HEK293 (cell line): Measurements from ENCODE around the gene LGALSL.

ENCODE experiments used
- CTCF ChIA-PET: fragments of 350-600 bp; formaldehyde crosslinking; extraction: SDS; loops from one replicate; lab custom pipeline; 2021; ENCODE audit warnings: antibody characterized with exemption; lab: Yijun Ruan, JAX
- POLR2A ChIA-PET: fragments of 300-600 bp; formaldehyde crosslinking; extraction: SDS; loops from one replicate; lab custom pipeline; 2020; ENCODE audit warnings: antibody characterized with exemption, inconsistent platforms; lab: Yijun Ruan, JAX
- H3K27ac ChIP-seq: fragments of 200-500 bp; sonication (Bioruptor generic); 2 replicates; pipeline ENCODE4 v1.5.1; 2014; ENCODE audit warnings: low read depth, low read length, control low read depth, inconsistent platforms; ENCODE audit errors: extremely low read depth
- H3K36me3 ChIP-seq, 2 experiments: fragments of 200-500 bp in 1 of 2; sonication (Bioruptor generic) in 1 of 2; 1 replicate in 1 of 2; 2 replicates in 1 of 2; pipeline ENCODE4 v1.5.1; 2014 to 2017; ENCODE audit warnings: inconsistent platforms in 2 of 2, low read length in 2 of 2; ENCODE audit not compliant: control insufficient read depth in 2 of 2, insufficient read depth in 1 of 2
- H3K4me1 ChIP-seq: fragments of 200-500 bp; sonication (Bioruptor generic); 2 replicates; pipeline ENCODE4 v1.5.1; 2014; ENCODE audit warnings: mild to moderate bottlenecking, low read length, inconsistent platforms; ENCODE audit not compliant: control insufficient read depth, insufficient read depth
- H3K4me3 ChIP-seq: 2 replicates; pipeline ENCODE4 v1.5.1; 2011; ENCODE audit warnings: low read depth, mild to moderate bottlenecking, control low read depth, low read length, moderate library complexity
- H3K9me3 ChIP-seq: fragments of 200-500 bp; sonication (Bioruptor generic); 2 replicates; pipeline ENCODE4 v1.5.1; 2014; ENCODE audit warnings: low read depth, low read length, inconsistent platforms; ENCODE audit not compliant: control insufficient read depth, insufficient read depth
- ATF2 ChIP-seq: fragments of 450-650 bp; formaldehyde crosslinking; IDR thresholded peaks from 2 replicates; pipeline ENCODE4 v1.5.1; 2016; ENCODE audit warnings: missing biosample characterization, missing genetic modification characterization, low read depth
- BCL11B ChIP-seq: fragments of 450-650 bp; formaldehyde crosslinking; IDR thresholded peaks from 2 replicates; pipeline ENCODE4 v1.5.1; 2016; ENCODE audit warnings: low read depth, missing biosample characterization, missing genetic modification characterization
- OVOL3 ChIP-seq: fragments of 450-650 bp; formaldehyde crosslinking; IDR thresholded peaks from 2 replicates; pipeline ENCODE4 v1.5.1; 2016; ENCODE audit warnings: missing biosample characterization, missing genetic modification characterization
- SP2 ChIP-seq: fragments of 450-650 bp; formaldehyde crosslinking; IDR thresholded peaks from 2 replicates; pipeline ENCODE4 v1.5.1; 2016; ENCODE audit warnings: missing biosample characterization, missing genetic modification characterization
- TCF7L2 ChIP-seq: IDR thresholded peaks from 2 replicates; pipeline ENCODE4 v1.6.1; 2011; ENCODE audit warnings: low read depth, mild to moderate bottlenecking, inconsistent platforms, low read length, moderate library complexity, borderline replicate concordance
- ZBTB1 ChIP-seq: fragments of 450-650 bp; formaldehyde crosslinking; IDR thresholded peaks from 2 replicates; pipeline ENCODE4 v1.5.1; 2016; ENCODE audit warnings: missing biosample characterization, missing genetic modification characterization
- ZBTB48 ChIP-seq: fragments of 450-650 bp; formaldehyde crosslinking; IDR thresholded peaks from 2 replicates; pipeline ENCODE4 v1.5.1; 2016; ENCODE audit warnings: missing biosample characterization, missing genetic modification characterization
- ZFP3 ChIP-seq: fragments of 450-650 bp; formaldehyde crosslinking; IDR thresholded peaks from 2 replicates; pipeline ENCODE4 v1.5.1; 2016; ENCODE audit warnings: low read depth, missing biosample characterization, missing genetic modification characterization
- ZNF146 ChIP-seq: fragments of 450-650 bp; formaldehyde crosslinking; IDR thresholded peaks from 2 replicates; pipeline ENCODE4 v1.5.1; 2016; ENCODE audit warnings: missing biosample characterization, missing genetic modification characterization
- ZNF155 ChIP-seq: fragments of 450-650 bp; formaldehyde crosslinking; IDR thresholded peaks from 2 replicates; pipeline ENCODE4 v1.5.1; 2016; ENCODE audit warnings: missing biosample characterization, missing genetic modification characterization
- ZNF16 ChIP-seq: fragments of 450-650 bp; formaldehyde crosslinking; IDR thresholded peaks from 2 replicates; pipeline ENCODE4 v1.5.1; 2016; ENCODE audit warnings: low read depth, missing biosample characterization, missing genetic modification characterization
- ZNF2 ChIP-seq: fragments of 450-650 bp; formaldehyde crosslinking; IDR thresholded peaks from 2 replicates; pipeline ENCODE4 v1.5.1; 2016; ENCODE audit warnings: missing biosample characterization, missing genetic modification characterization
- ZNF214 ChIP-seq: fragments of 450-650 bp; formaldehyde crosslinking; IDR thresholded peaks from 2 replicates; pipeline ENCODE4 v1.5.1; 2017; ENCODE audit warnings: missing biosample characterization, mild to moderate bottlenecking, missing genetic modification characterization, borderline replicate concordance
- ZNF239 ChIP-seq: fragments of 450-650 bp; formaldehyde crosslinking; IDR thresholded peaks from 2 replicates; pipeline ENCODE4 v1.5.1; 2016; ENCODE audit warnings: missing biosample characterization, missing genetic modification characterization
- ZNF398 ChIP-seq: fragments of 450-650 bp; formaldehyde crosslinking; IDR thresholded peaks from 2 replicates; pipeline ENCODE4 v1.5.1; 2017; ENCODE audit warnings: missing biosample characterization, missing genetic modification characterization
- ZNF529 ChIP-seq: fragments of 450-650 bp; formaldehyde crosslinking; IDR thresholded peaks from 2 replicates; pipeline ENCODE4 v1.5.1; 2017; ENCODE audit warnings: missing genetic modification characterization, missing biosample characterization; ENCODE audit not compliant: insufficient replicate concordance
- ZNF654 ChIP-seq: fragments of 450-650 bp; formaldehyde crosslinking; IDR thresholded peaks from 2 replicates; pipeline ENCODE4 v1.5.1; 2016; ENCODE audit warnings: low read depth, missing biosample characterization, missing genetic modification characterization
- ZNF701 ChIP-seq: fragments of 450-650 bp; formaldehyde crosslinking; IDR thresholded peaks from 2 replicates; pipeline ENCODE4 v1.5.1; 2016; ENCODE audit warnings: missing biosample characterization, missing genetic modification characterization
- ZNF707 ChIP-seq: fragments of 450-650 bp; formaldehyde crosslinking; IDR thresholded peaks from 2 replicates; pipeline ENCODE4 v1.5.1; 2016; ENCODE audit warnings: missing biosample characterization, missing genetic modification characterization
- ZSCAN18 ChIP-seq: fragments of 450-650 bp; formaldehyde crosslinking; IDR thresholded peaks from 2 replicates; pipeline ENCODE4 v1.5.1; 2016; ENCODE audit warnings: missing biosample characterization, missing genetic modification characterization
- ZSCAN4 ChIP-seq: fragments of 450-650 bp; formaldehyde crosslinking; IDR thresholded peaks from 2 replicates; pipeline ENCODE4 v1.5.1; 2017; ENCODE audit warnings: missing biosample characterization, missing genetic modification characterization

Gene LGALSL

GRCh38 chr2:64474121-64474571 lies 20.2 kb downstream of the LGALSL start (continued):
- TF ChIP-seq ZSCAN18 (tag by site-specific recombination) (no peak), ZNF529 (tag by site-specific recombination) (no peak), SP2 (tag by site-specific recombination) (no peak), ZBTB48 (tag by site-specific recombination) (no peak), ZNF155 (tag by site-specific recombination) (no peak), ZNF2 (tag by site-specific recombination) (no peak)

GRCh38 chr2:64474636-64475035 lies 20.7 kb downstream of the LGALSL start:
- TF ChIP-seq ZNF707 (tag by site-specific recombination) (no peak), BCL11B (tag by site-specific recombination) (no peak), ZSCAN4 (no peak), ATF2 (no peak), ZBTB1 (tag by site-specific recombination) (no peak), ZNF239 (tag by site-specific recombination) (no peak), ZNF701 (tag by site-specific recombination) (no peak), TCF7L2 (no peak), ZNF654 (tag by site-specific recombination) (no peak), ZNF146 (tag by site-specific recombination) (no peak), OVOL3 (tag by site-specific recombination) (no peak), ZNF214 (no peak), ZNF398 (tag by site-specific recombination) (no peak), ZFP3 (tag by site-specific recombination) (no peak), ZNF16 (tag by site-specific recombination) (no peak)
- POLR2A ChIA-PET: no interaction called here
- Histone ChIP-seq H3K4me3 (no peak overlapping the region), H3K4me1 (no peaks in the 10 kb centered on the region), H3K27ac (no peak overlapping the region), H3K36me3 (no peaks in the 10 kb centered on the region), H3K9me3 (no peaks in the 10 kb centered on the region)
- CTCF ChIA-PET: interaction anchor here (0.9 to 1.4 kb wide), 2 partner anchors 10 to 13 kb away, joined by 3 to 11 read pairs; no protein-coding TSS in a partner anchor
